GM10266 (cell line): ENCODE measurements around the gene TCN2.

ENCODE experiments used
- DNase-seq: peaks from one replicate; pipeline ENCODE4 v3.0.0; 2012; ENCODE audit errors: extremely low spot score
- CTCF ChIP-seq: IDR thresholded peaks from 2 replicates; pipeline ENCODE4 v1.5.1; 2012; ENCODE audit warnings: mild to moderate bottlenecking, low read depth; ENCODE audit not compliant: control insufficient read depth, insufficient read depth; ENCODE audit errors: missing control alignments

Gene TCN2

GRCh38 chr22:30604723-30605122, 2.3 kb upstream of the TCN2 start:
- no peak for TF ChIP-seq CTCF
- DNase-seq = no peak

GRCh38 chr22:30605449-30606110, 1.4 kb upstream of the TCN2 start:
- TF ChIP-seq CTCF = peak; percentile 69
- peak; percentile 73 for DNase-seq

GRCh38 chr22:30607300-30607930, 441 bp downstream of the TCN2 start:
- TF ChIP-seq CTCF = no peak
- no peak for DNase-seq

GRCh38 chr22:30607939-30608338, 965 bp downstream of the TCN2 start:
- no peak for TF ChIP-seq CTCF
- no peak for DNase-seq

- no peak for TF ChIP-seq CTCF
- peak; percentile 63 for DNase-seq
These were observed 2.5 kb downstream of the TCN2 start for GRCh38 chr22:30609260-30610185.

GRCh38 chr22:30610299-30610698, 3.3 kb downstream of the TCN2 start:
- TF ChIP-seq CTCF = no peak
- no peak for DNase-seq
